Mucosa of rectum (tissue), 2 donors: ENCODE data around the gene OCIAD1.
"Not testable (repeated sequence)": the region's sequence is repeated elsewhere in the genome, so short reads cannot be mapped to it uniquely, and the experiment has no call there.

Experiments used
- H3K27ac ChIP-seq, 2 donors: one replicate each; pipeline ENCODE4 v1.7.0; 2013; ENCODE audit warnings: inconsistent platforms in 2 of 2, low read depth in 2 of 2, low read length in 2 of 2
- H3K27me3 ChIP-seq, 2 donors: one replicate each; pipeline ENCODE4 v1.7.0; 2013; ENCODE audit warnings: low read length in 2 of 2; ENCODE audit not compliant: control insufficient read depth in 2 of 2, insufficient read depth in 2 of 2
- H3K36me3 ChIP-seq, 2 donors: one replicate each; pipeline ENCODE4 v1.7.0; 2013; ENCODE audit warnings: low read length in 2 of 2; ENCODE audit not compliant: control insufficient read depth in 2 of 2, insufficient read depth in 2 of 2
- H3K4me1 ChIP-seq, 2 donors: one replicate each; pipeline ENCODE4 v1.7.0; 2013; ENCODE audit warnings: low read length in 2 of 2, mild to moderate bottlenecking in 1 of 2; ENCODE audit not compliant: control insufficient read depth in 2 of 2, insufficient read depth in 2 of 2
- H3K4me3 ChIP-seq, 2 donors: one replicate each; pipeline ENCODE4 v1.7.0; 2013; ENCODE audit warnings: low read length in 2 of 2
- H3K9ac ChIP-seq, 2 donors: one replicate each; pipeline ENCODE4 v1.7.0; 2013; ENCODE audit warnings: low read length in 2 of 2, low read depth in 1 of 2, mild to moderate bottlenecking in 1 of 2
- H3K9me3 ChIP-seq, 2 donors: one replicate each; pipeline ENCODE4 v1.7.0; 2013; ENCODE audit warnings: low read length in 2 of 2; ENCODE audit not compliant: control insufficient read depth in 2 of 2
- donor health status: healthy.
- donor health status: Normal muscosa, but diverticular disease.

OCIAD1 gene

GRCh38 chr4:48816971-48817370, 13.9 kb upstream of the OCIAD1 start:
- Histone ChIP-seq H3K27me3 (no peaks in the 10 kb centered on the region), H3K4me3 (no peak overlapping the region), H3K9me3 (no peaks in the 10 kb centered on the region), H3K27ac (no peak overlapping the region), H3K9ac (no peak overlapping the region), H3K36me3 (no peaks in the 10 kb centered on the region), H3K4me1 (no peaks in the 10 kb centered on the region)

GRCh38 chr4:48821431-48821830, 9.5 kb upstream of the OCIAD1 start:
- not testable (repeated sequence) for H3K4me3 ChIP-seq, H3K4me1 ChIP-seq, H3K9ac ChIP-seq, H3K27me3 ChIP-seq, H3K36me3 ChIP-seq, H3K9me3 ChIP-seq, H3K27ac ChIP-seq

GRCh38 chr4:48827622-48828021, 3.3 kb upstream of the OCIAD1 start:
- peaks cover 4 to 7% of the 10 kb centered on the region in 2 donors for H3K4me1 ChIP-seq
- H3K9me3 ChIP-seq, result no peaks in the 10 kb centered on the region
- H3K36me3 ChIP-seq, result no peaks in the 10 kb centered on the region
- H3K27me3 ChIP-seq, result no peaks in the 10 kb centered on the region
- no peak overlapping the region for H3K4me3 ChIP-seq
- H3K9ac ChIP-seq, result no peak overlapping the region
- no peak overlapping the region for H3K27ac ChIP-seq

- H3K9ac ChIP-seq, result peak overlapping the region; percentile 98
- H3K36me3 ChIP-seq, result peaks cover 18 to 19% of the 10 kb centered on the region in 2 donors
- no peaks in the 10 kb centered on the region for H3K27me3 ChIP-seq
- H3K4me3 ChIP-seq, result peak overlapping the region; percentile 92 to 100
- H3K27ac ChIP-seq, result peak overlapping the region; percentile 96
- peaks cover 4 to 8% of the 10 kb centered on the region in 2 donors for H3K4me1 ChIP-seq
- H3K9me3 ChIP-seq, result no peaks in the 10 kb centered on the region
Measured at GRCh38 chr4:48831532-48832030, 693 bp downstream of the OCIAD1 start.

- Histone ChIP-seq H3K27ac (no peak overlapping the region), H3K9me3 (no peaks in the 10 kb centered on the region), H3K36me3 (peaks cover 20 to 22% of the 10 kb centered on the region in 2 donors), H3K9ac (no peak overlapping the region), H3K27me3 (no peaks in the 10 kb centered on the region), H3K4me1 (peaks cover 4 to 8% of the 10 kb centered on the region in 2 donors), H3K4me3 (peak overlapping the region; percentile 92 to 100)
Measured at GRCh38 chr4:48832571-48832970, 1.7 kb downstream of the OCIAD1 start.

- no peak overlapping the region for H3K27ac ChIP-seq
- H3K4me3 ChIP-seq, result no peak overlapping the region
- H3K9ac ChIP-seq, result no peak overlapping the region
- H3K9me3 ChIP-seq, result no peaks in the 10 kb centered on the region
- peaks cover 28 to 47% of the 10 kb centered on the region in 2 donors for H3K36me3 ChIP-seq
- H3K4me1 ChIP-seq, result peaks cover 0 to 8% of the 10 kb centered on the region in 2 donors
- H3K27me3 ChIP-seq, result no peaks in the 10 kb centered on the region
Measured at GRCh38 chr4:48836658-48837057, 5.8 kb downstream of the OCIAD1 start.

- Histone ChIP-seq H3K4me1 (no peaks in the 10 kb centered on the region), H3K27ac (no peak overlapping the region), H3K9me3 (no peaks in the 10 kb centered on the region), H3K4me3 (no peak overlapping the region), H3K27me3 (no peaks in the 10 kb centered on the region), H3K9ac (no peak overlapping the region), H3K36me3 (peaks cover 35 to 60% of the 10 kb centered on the region in 2 donors)
Measured at GRCh38 chr4:48841045-48841827, 10.3 kb downstream of the OCIAD1 start.

GRCh38 chr4:48844843-48845242, 14.0 kb downstream of the OCIAD1 start:
- Histone ChIP-seq H3K27ac (no peak overlapping the region), H3K9me3 (no peaks in the 10 kb centered on the region), H3K36me3 (peaks cover 31 to 42% of the 10 kb centered on the region in 2 donors), H3K4me3 (no peak overlapping the region), H3K9ac (no peak overlapping the region), H3K4me1 (no peaks in the 10 kb centered on the region), H3K27me3 (no peaks in the 10 kb centered on the region)

- peaks cover 26 to 38% of the 10 kb centered on the region in 2 donors for H3K36me3 ChIP-seq
Measured at GRCh38 chr4:48848799-48849198, 17.9 kb downstream of the OCIAD1 start.

GRCh38 chr4:48851651-48852050, 20.8 kb downstream of the OCIAD1 start:
- Histone ChIP-seq H3K36me3 (peaks cover 18 to 26% of the 10 kb centered on the region in 2 donors), H3K9ac (no peak overlapping the region), H3K4me1 (no peaks in the 10 kb centered on the region), H3K27ac (no peak overlapping the region), H3K27me3 (no peaks in the 10 kb centered on the region), H3K4me3 (no peak overlapping the region), H3K9me3 (no peaks in the 10 kb centered on the region)

More at GRCh38 chr4:48848799-48849198, 17.9 kb downstream of the OCIAD1 start:
- H3K4me1 ChIP-seq, H3K27me3 ChIP-seq, H3K4me3 ChIP-seq, H3K27ac ChIP-seq, H3K9me3 ChIP-seq, H3K9ac ChIP-seq: not testable (repeated sequence)
